Activated T-cell treated with anti-CD3 and anti-CD28 coated beads, Interleukin-2, amount 50 U/mL, for 72 hours (primary cell): ENCODE data around the gene RBMS3. TPM values are rescaled to one million over a fixed set of nuclear protein-coding genes. Genes with fewer than 3 reads are reported as not detected.

Source experiments
- ATAC-seq, 2 donors: fragments of 150-1000 bp; cut with Tn5 transposase; replicated peaks in 1 of 2; 2 replicates each; pipeline ENCODE4 v1.10.0; 2021; ENCODE audit warnings: moderate library complexity in 2 of 2, mild to moderate bottlenecking in 1 of 2
- DNase-seq, 2 donors: peaks; one replicate each; pipeline ENCODE4 v3.0.0; 2021 to 2022; ENCODE audit warnings: mixed read lengths in 1 of 2
- H3K27ac Mint-ChIP-seq: one replicate; pipeline ENCODE4 v1.8.0; 2022; ENCODE audit warnings: mild to moderate bottlenecking, moderate library complexity, mixed read lengths
- H3K27me3 Mint-ChIP-seq: one replicate; pipeline ENCODE4 v1.8.0; 2022; ENCODE audit warnings: low read depth, mixed read lengths
- H3K36me3 Mint-ChIP-seq, 2 donors: one replicate each; pipeline ENCODE4 v1.8.0; 2022; ENCODE audit warnings: mixed read lengths in 2 of 2, mild to moderate bottlenecking in 1 of 2; ENCODE audit not compliant: insufficient read depth in 2 of 2
- H3K4me1 Mint-ChIP-seq: one replicate; pipeline ENCODE4 v1.8.0; 2022; ENCODE audit warnings: low read depth, mixed read lengths
- H3K4me3 Mint-ChIP-seq, 2 donors: one replicate each; pipeline ENCODE4 v1.8.0; 2022; ENCODE audit warnings: mild to moderate bottlenecking in 2 of 2, mixed read lengths in 2 of 2, moderate library complexity in 2 of 2
- H3K9me3 Mint-ChIP-seq, 2 donors: one replicate each; pipeline ENCODE4 v1.8.0; 2022; ENCODE audit warnings: mixed read lengths in 2 of 2
- total RNA-seq, 2 donors: library from RNA; stranded (reverse); gene quantifications; one replicate each; pipeline ENCODE4 v1.2.3, GENCODE V29; 2022

RBMS3 gene
- total RNA-seq, 2 donors from 2014 or later = 2.5 to 3.0 TPM

GRCh38 chr3:29281344-29282241, 722 bp downstream of the RBMS3 start:
- no peaks in the 10 kb centered on the region for H3K9me3 Mint-ChIP-seq
- peak overlapping the region; percentile 92 for H3K27ac Mint-ChIP-seq
- H3K4me3 Mint-ChIP-seq = peak overlapping the region; percentile 83 to 97
- peaks cover 56% of the 10 kb centered on the region for H3K4me1 Mint-ChIP-seq
- peak; percentile 76 to 79 for ATAC-seq
- DNase-seq = peak; percentile 9 to 25
- H3K27me3 Mint-ChIP-seq = peaks cover 46% of the 10 kb centered on the region
- H3K36me3 Mint-ChIP-seq = no peaks in the 10 kb centered on the region

- Mint-ChIP-seq H3K4me1 (peaks cover 56% of the 10 kb centered on the region), H3K36me3 (no peaks in the 10 kb centered on the region), H3K27me3 (peaks cover 46% of the 10 kb centered on the region), H3K27ac (peak overlapping the region; percentile 9), H3K9me3 (no peaks in the 10 kb centered on the region), H3K4me3 (peak overlapping the region; percentile 83 to 97)
- no peak for DNase-seq
- no peak for ATAC-seq
Measured at GRCh38 chr3:29282427-29283230, 1.8 kb downstream of the RBMS3 start.

- H3K9me3 Mint-ChIP-seq = no peaks in the 10 kb centered on the region
- DNase-seq (no peak), ATAC-seq (peak; percentile 53 to 55)
- H3K4me3 Mint-ChIP-seq = peak overlapping the region; percentile 83 to 97
- H3K36me3 Mint-ChIP-seq = no peaks in the 10 kb centered on the region
- H3K27me3 Mint-ChIP-seq = peaks cover 41% of the 10 kb centered on the region
- peaks cover 56% of the 10 kb centered on the region for H3K4me1 Mint-ChIP-seq
- H3K27ac Mint-ChIP-seq = peak overlapping the region; percentile 9
Measured at GRCh38 chr3:29283231-29284119, 2.6 kb downstream of the RBMS3 start.

- H3K27me3 Mint-ChIP-seq = peaks cover 35% of the 10 kb centered on the region
- no peaks in the 10 kb centered on the region for H3K9me3 Mint-ChIP-seq
- no peak overlapping the region for H3K27ac Mint-ChIP-seq
- peaks cover 56% of the 10 kb centered on the region for H3K4me1 Mint-ChIP-seq
- no peaks in the 10 kb centered on the region for H3K36me3 Mint-ChIP-seq
- no peak overlapping the region for H3K4me3 Mint-ChIP-seq
- DNase-seq = no peak
- ATAC-seq = no peak
Measured at GRCh38 chr3:29284497-29284896, 3.6 kb downstream of the RBMS3 start.

- Mint-ChIP-seq H3K36me3 (no peaks in the 10 kb centered on the region), H3K4me1 (peaks cover 48% of the 10 kb centered on the region), H3K9me3 (no peaks in the 10 kb centered on the region), H3K4me3 (peak overlapping the region; percentile 6 to 8), H3K27ac (no peak overlapping the region), H3K27me3 (peaks cover 31% of the 10 kb centered on the region)
- ATAC-seq = no peak
- no peak for DNase-seq
Measured at GRCh38 chr3:29285471-29286071, 4.7 kb downstream of the RBMS3 start.

GRCh38 chr3:29286478-29287240, 5.8 kb downstream of the RBMS3 start:
- H3K27ac Mint-ChIP-seq = no peak overlapping the region
- no peak overlapping the region for H3K4me3 Mint-ChIP-seq
- peaks cover 23% of the 10 kb centered on the region for H3K27me3 Mint-ChIP-seq
- ATAC-seq = no peak
- no peaks in the 10 kb centered on the region for H3K9me3 Mint-ChIP-seq
- H3K36me3 Mint-ChIP-seq = no peaks in the 10 kb centered on the region
- no peak for DNase-seq
- peaks cover 38% of the 10 kb centered on the region for H3K4me1 Mint-ChIP-seq

- peaks cover 7% of the 10 kb centered on the region for H3K27me3 Mint-ChIP-seq
- DNase-seq (no peak), ATAC-seq (no peak)
- no peak overlapping the region for H3K27ac Mint-ChIP-seq
- no peaks in the 10 kb centered on the region for H3K9me3 Mint-ChIP-seq
- no peaks in the 10 kb centered on the region for H3K36me3 Mint-ChIP-seq
- peaks cover 5% of the 10 kb centered on the region for H3K4me1 Mint-ChIP-seq
- H3K4me3 Mint-ChIP-seq = no peak overlapping the region
Measured at GRCh38 chr3:29290596-29290995, 9.7 kb downstream of the RBMS3 start.

GRCh38 chr3:29291260-29291981, 10.6 kb downstream of the RBMS3 start:
- H3K4me3 Mint-ChIP-seq = no peak overlapping the region
- no peaks in the 10 kb centered on the region for H3K9me3 Mint-ChIP-seq
- no peak for DNase-seq
- no peak overlapping the region for H3K27ac Mint-ChIP-seq
- no peaks in the 10 kb centered on the region for H3K36me3 Mint-ChIP-seq
- H3K4me1 Mint-ChIP-seq = peaks cover 1% of the 10 kb centered on the region
- ATAC-seq = no peak
- H3K27me3 Mint-ChIP-seq = peaks cover 7% of the 10 kb centered on the region

GRCh38 chr3:29291982-29292363, 11.1 kb downstream of the RBMS3 start:
- ATAC-seq (no peak), DNase-seq (no peak)
- H3K27ac Mint-ChIP-seq = no peak overlapping the region
- no peaks in the 10 kb centered on the region for H3K4me1 Mint-ChIP-seq
- H3K4me3 Mint-ChIP-seq = no peak overlapping the region
- no peaks in the 10 kb centered on the region for H3K9me3 Mint-ChIP-seq
- no peaks in the 10 kb centered on the region for H3K36me3 Mint-ChIP-seq
- peaks cover 7% of the 10 kb centered on the region for H3K27me3 Mint-ChIP-seq

- Mint-ChIP-seq H3K27me3 (peaks cover 7% of the 10 kb centered on the region), H3K9me3 (no peaks in the 10 kb centered on the region), H3K4me3 (no peak overlapping the region), H3K4me1 (no peaks in the 10 kb centered on the region), H3K27ac (no peak overlapping the region), H3K36me3 (no peaks in the 10 kb centered on the region)
- ATAC-seq (no peak), DNase-seq (no peak)
Measured at GRCh38 chr3:29293421-29293820, 12.6 kb downstream of the RBMS3 start.

- DNase-seq (no peak), ATAC-seq (no peak)
- no peaks in the 10 kb centered on the region for H3K36me3 Mint-ChIP-seq
- peaks cover 7% of the 10 kb centered on the region for H3K27me3 Mint-ChIP-seq
- H3K27ac Mint-ChIP-seq = no peak overlapping the region
- H3K4me3 Mint-ChIP-seq = no peak overlapping the region
- no peaks in the 10 kb centered on the region for H3K9me3 Mint-ChIP-seq
- H3K4me1 Mint-ChIP-seq = peaks cover 8% of the 10 kb centered on the region
Measured at GRCh38 chr3:29297998-29298397, 17.1 kb downstream of the RBMS3 start.
